Body of pancreas (tissue), 4 donors: ENCODE data around the gene SERPINF2.

Experiments used
- POLR2A ChIP-seq, 3 donors: fragments of 450-650 bp; IDR thresholded peaks; one replicate each; pipeline ENCODE4 v1.6.1; 2016; ENCODE audit warnings: antibody characterized with exemption in 3 of 3, mild to moderate bottlenecking in 2 of 3
- TF ChIP-seq, protein P1 (sequence below), 7 experiments: fragments of 450-650 bp in 4 of 7; fragments of 200-600 bp in 3 of 7; sonication (generic) in 3 of 7; IDR thresholded peaks; one replicate each; pipeline ENCODE4 v1.5.1; 2016 to 2019; ENCODE audit warnings: antibody characterized with exemption in 7 of 7

DNA sequence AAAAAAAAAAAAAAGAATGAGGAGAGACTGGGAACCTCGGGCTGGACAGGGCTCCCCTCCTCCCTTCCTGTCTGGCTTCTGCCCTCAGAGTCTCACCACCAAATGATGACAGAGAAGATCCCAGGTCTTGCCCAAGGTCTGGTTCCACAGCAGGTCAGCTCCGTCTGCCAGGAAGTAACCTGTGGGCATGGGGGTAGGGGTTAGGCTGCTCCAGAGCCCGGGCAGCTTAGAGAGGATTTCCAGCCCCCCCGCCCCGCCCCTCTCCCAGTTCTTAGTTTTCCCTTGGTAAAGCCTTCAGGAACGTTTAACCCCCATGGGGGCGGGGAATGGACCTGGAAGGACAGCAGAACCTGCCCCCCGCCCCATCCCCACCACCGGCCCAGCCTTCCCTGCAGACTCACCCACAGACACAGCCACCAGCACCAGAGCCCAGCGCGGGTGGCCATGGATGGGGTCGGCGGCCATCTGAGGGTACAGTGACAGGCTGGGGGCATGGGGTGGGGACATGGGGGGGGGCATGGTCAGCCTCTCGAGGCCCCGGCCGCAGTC lies 33.2 kb upstream of the SERPINF2 start:
- TF ChIP-seq, protein P1, sequence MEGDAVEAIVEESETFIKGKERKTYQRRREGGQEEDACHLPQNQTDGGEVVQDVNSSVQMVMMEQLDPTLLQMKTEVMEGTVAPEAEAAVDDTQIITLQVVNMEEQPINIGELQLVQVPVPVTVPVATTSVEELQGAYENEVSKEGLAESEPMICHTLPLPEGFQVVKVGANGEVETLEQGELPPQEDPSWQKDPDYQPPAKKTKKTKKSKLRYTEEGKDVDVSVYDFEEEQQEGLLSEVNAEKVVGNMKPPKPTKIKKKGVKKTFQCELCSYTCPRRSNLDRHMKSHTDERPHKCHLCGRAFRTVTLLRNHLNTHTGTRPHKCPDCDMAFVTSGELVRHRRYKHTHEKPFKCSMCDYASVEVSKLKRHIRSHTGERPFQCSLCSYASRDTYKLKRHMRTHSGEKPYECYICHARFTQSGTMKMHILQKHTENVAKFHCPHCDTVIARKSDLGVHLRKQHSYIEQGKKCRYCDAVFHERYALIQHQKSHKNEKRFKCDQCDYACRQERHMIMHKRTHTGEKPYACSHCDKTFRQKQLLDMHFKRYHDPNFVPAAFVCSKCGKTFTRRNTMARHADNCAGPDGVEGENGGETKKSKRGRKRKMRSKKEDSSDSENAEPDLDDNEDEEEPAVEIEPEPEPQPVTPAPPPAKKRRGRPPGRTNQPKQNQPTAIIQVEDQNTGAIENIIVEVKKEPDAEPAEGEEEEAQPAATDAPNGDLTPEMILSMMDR (IDR thresholded peaks at IDR 0.05): no peak
- TF ChIP-seq POLR2A (IDR thresholded peaks at IDR 0.05): no peak
